HL-60 (cell line): ENCODE measurements around the gene SLC22A2.

Experiments used
- CTCF ChIP-seq: IDR thresholded peaks from one replicate; pipeline ENCODE4 v1.5.1; 2011; ENCODE audit warnings: low read length, control low read depth, inconsistent platforms; ENCODE audit not compliant: insufficient read depth
- GABPA ChIP-seq: IDR thresholded peaks from 2 replicates; pipeline ENCODE4 v1.6.1; 2012; ENCODE audit warnings: low read depth
- POLR2AphosphoS5 ChIP-seq: IDR thresholded peaks from 2 replicates; pipeline ENCODE4 v1.6.1; 2012; ENCODE audit warnings: low read depth
- TF ChIP-seq, protein P1 (sequence below): IDR thresholded peaks from 2 replicates; pipeline ENCODE4 v1.6.1; 2012; ENCODE audit warnings: low read depth; ENCODE audit not compliant: insufficient replicate concordance

DNA sequence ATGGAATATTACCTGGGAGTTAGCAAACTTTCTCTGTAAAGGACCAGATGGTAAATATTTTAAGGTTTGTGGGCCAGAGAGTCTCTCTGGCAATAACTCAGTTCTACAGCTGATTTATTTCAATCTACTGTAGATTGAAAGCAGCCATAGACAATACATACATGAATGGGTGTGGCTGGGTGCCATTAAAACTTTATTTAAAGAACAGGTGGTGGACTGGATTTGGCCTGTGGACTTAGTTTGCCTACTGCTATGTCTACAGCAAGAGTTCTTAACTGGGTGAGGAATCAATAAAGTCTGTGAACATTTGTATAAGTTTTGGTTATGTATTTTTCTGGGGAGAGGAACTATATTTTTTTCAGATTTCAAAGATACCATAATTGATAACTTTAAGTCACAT lies 55.1 kb downstream of the SLC22A2 start:
- no peak for TF ChIP-seq GABPA
- no peak for TF ChIP-seq CTCF
- no peak for TF ChIP-seq POLR2AphosphoS5
- TF ChIP-seq, protein P1, sequence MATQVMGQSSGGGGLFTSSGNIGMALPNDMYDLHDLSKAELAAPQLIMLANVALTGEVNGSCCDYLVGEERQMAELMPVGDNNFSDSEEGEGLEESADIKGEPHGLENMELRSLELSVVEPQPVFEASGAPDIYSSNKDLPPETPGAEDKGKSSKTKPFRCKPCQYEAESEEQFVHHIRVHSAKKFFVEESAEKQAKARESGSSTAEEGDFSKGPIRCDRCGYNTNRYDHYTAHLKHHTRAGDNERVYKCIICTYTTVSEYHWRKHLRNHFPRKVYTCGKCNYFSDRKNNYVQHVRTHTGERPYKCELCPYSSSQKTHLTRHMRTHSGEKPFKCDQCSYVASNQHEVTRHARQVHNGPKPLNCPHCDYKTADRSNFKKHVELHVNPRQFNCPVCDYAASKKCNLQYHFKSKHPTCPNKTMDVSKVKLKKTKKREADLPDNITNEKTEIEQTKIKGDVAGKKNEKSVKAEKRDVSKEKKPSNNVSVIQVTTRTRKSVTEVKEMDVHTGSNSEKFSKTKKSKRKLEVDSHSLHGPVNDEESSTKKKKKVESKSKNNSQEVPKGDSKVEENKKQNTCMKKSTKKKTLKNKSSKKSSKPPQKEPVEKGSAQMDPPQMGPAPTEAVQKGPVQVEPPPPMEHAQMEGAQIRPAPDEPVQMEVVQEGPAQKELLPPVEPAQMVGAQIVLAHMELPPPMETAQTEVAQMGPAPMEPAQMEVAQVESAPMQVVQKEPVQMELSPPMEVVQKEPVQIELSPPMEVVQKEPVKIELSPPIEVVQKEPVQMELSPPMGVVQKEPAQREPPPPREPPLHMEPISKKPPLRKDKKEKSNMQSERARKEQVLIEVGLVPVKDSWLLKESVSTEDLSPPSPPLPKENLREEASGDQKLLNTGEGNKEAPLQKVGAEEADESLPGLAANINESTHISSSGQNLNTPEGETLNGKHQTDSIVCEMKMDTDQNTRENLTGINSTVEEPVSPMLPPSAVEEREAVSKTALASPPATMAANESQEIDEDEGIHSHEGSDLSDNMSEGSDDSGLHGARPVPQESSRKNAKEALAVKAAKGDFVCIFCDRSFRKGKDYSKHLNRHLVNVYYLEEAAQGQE = no peak
